Loucy (cell line): ENCODE data around the gene TC2N.

Source experiments
- H2AFZ ChIP-seq: fragments of 200-600 bp; sonication (generic); 2 replicates; pipeline ENCODE4 v1.6.0; 2016; ENCODE audit warnings: antibody characterized with exemption, mild to moderate bottlenecking, low read length, moderate library complexity
- H3F3A ChIP-seq: fragments of 200-600 bp; 2 replicates; pipeline ENCODE4 v1.6.0; 2016; ENCODE audit warnings: antibody characterized with exemption, low read depth, mild to moderate bottlenecking
- H3K27me3 ChIP-seq: fragments of 200-600 bp; sonication (generic); 2 replicates; pipeline ENCODE4 v1.6.1; 2014; ENCODE audit warnings: low read length, mild to moderate bottlenecking; ENCODE audit not compliant: insufficient read depth, poor library complexity, severe bottlenecking
- H3K36me3 ChIP-seq: fragments of 200-600 bp; sonication (generic); 2 replicates; pipeline ENCODE4 v1.6.1; 2016; ENCODE audit warnings: low read length; ENCODE audit not compliant: insufficient read depth
- H3K4me1 ChIP-seq: fragments of 200-600 bp; sonication (generic); 2 replicates; pipeline ENCODE4 v1.5.1; 2014; ENCODE audit warnings: low read length, mild to moderate bottlenecking; ENCODE audit not compliant: insufficient read depth, poor library complexity, severe bottlenecking
- H3K4me2 ChIP-seq: fragments of 200-600 bp; sonication (generic); 2 replicates; pipeline ENCODE4 v1.6.0; 2014; ENCODE audit warnings: antibody characterized with exemption, low read length, low read depth, mild to moderate bottlenecking; ENCODE audit not compliant: poor library complexity, severe bottlenecking
- H3K4me3 ChIP-seq: fragments of 200-600 bp; sonication (generic); 2 replicates; pipeline ENCODE4 v1.5.1; 2014; ENCODE audit warnings: low read length, mild to moderate bottlenecking, mixed read lengths; ENCODE audit not compliant: poor library complexity, severe bottlenecking
- H3K79me2 ChIP-seq: fragments of 200-600 bp; sonication (generic); 2 replicates; pipeline ENCODE4 v1.6.1; 2014; ENCODE audit warnings: low read length; ENCODE audit not compliant: insufficient read depth
- H3K9ac ChIP-seq: fragments of 200-600 bp; sonication (generic); 2 replicates; pipeline ENCODE4 v1.6.0; 2014; ENCODE audit warnings: mild to moderate bottlenecking, low read depth, low read length, moderate library complexity; ENCODE audit not compliant: poor library complexity, severe bottlenecking
- H3K9me2 ChIP-seq: fragments of 200-600 bp; sonication (generic); replicated peaks from 2 replicates; pipeline ENCODE4 v1.6.1; 2016; ENCODE audit warnings: low read depth, low read length, mixed read lengths
- H3K9me3 ChIP-seq: fragments of 200-600 bp; sonication (generic); 2 replicates; pipeline ENCODE4 v1.6.1; 2014; ENCODE audit warnings: mild to moderate bottlenecking, antibody characterized with exemption, low read length, low read depth; ENCODE audit not compliant: insufficient read depth
- H4K20me1 ChIP-seq: fragments of 200-600 bp; sonication (generic); 2 replicates; pipeline ENCODE4 v1.6.0; 2014; ENCODE audit warnings: antibody characterized with exemption, low read length, mild to moderate bottlenecking; ENCODE audit not compliant: insufficient read depth, poor library complexity, severe bottlenecking
- EZH2phosphoT487 ChIP-seq: fragments of 200-600 bp; IDR thresholded peaks from 2 replicates; pipeline ENCODE4 v1.6.1; 2018; ENCODE audit warnings: antibody characterized with exemption, mild to moderate bottlenecking, moderate library complexity, borderline replicate concordance
- TF ChIP-seq, protein P1 (sequence below): fragments of 200-600 bp; sonication (generic); conservative IDR thresholded peaks from 2 replicates; pipeline ENCODE4 v1.5.1; 2014; ENCODE audit warnings: mild to moderate bottlenecking, antibody characterized with exemption, low read length

TC2N gene

DNA sequence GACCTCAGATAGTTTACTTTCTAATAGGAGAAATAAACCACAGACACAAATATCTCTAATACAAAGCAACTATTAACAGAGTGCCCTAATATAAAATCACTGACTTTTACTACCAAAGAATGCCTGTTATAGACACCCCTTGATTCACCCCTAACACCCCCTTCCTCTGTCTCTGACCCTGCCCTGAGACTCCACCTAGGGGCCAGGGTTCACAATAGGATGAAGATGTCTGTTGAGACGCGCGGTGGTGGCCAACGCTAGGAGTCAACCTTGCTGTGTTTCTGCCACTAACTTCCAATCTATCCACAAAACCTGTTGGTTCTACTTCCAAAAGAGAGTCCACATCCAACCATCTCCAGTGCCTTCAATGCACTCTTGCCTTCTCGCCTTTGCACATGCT lies 10.9 kb upstream of the TC2N start:
- Histone ChIP-seq H4K20me1 (no peaks in the 10 kb centered on the region), H3K36me3 (no peaks in the 10 kb centered on the region), H3K4me3 (no peak overlapping the region), H3K4me1 (peaks cover 20% of the 10 kb centered on the region), H3K9me2 (no peaks in the 10 kb centered on the region), H3K9me3 (no peaks in the 10 kb centered on the region), H3F3A (no peaks in the 10 kb centered on the region), H2AFZ (no peak overlapping the region), H3K79me2 (no peaks in the 10 kb centered on the region), H3K27me3 (no peaks in the 10 kb centered on the region), H3K9ac (no peak overlapping the region), H3K4me2 (no peak overlapping the region)
- TF ChIP-seq EZH2phosphoT487, result no peak
- TF ChIP-seq, protein P1, sequence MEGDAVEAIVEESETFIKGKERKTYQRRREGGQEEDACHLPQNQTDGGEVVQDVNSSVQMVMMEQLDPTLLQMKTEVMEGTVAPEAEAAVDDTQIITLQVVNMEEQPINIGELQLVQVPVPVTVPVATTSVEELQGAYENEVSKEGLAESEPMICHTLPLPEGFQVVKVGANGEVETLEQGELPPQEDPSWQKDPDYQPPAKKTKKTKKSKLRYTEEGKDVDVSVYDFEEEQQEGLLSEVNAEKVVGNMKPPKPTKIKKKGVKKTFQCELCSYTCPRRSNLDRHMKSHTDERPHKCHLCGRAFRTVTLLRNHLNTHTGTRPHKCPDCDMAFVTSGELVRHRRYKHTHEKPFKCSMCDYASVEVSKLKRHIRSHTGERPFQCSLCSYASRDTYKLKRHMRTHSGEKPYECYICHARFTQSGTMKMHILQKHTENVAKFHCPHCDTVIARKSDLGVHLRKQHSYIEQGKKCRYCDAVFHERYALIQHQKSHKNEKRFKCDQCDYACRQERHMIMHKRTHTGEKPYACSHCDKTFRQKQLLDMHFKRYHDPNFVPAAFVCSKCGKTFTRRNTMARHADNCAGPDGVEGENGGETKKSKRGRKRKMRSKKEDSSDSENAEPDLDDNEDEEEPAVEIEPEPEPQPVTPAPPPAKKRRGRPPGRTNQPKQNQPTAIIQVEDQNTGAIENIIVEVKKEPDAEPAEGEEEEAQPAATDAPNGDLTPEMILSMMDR, result peak; percentile 45

DNA sequence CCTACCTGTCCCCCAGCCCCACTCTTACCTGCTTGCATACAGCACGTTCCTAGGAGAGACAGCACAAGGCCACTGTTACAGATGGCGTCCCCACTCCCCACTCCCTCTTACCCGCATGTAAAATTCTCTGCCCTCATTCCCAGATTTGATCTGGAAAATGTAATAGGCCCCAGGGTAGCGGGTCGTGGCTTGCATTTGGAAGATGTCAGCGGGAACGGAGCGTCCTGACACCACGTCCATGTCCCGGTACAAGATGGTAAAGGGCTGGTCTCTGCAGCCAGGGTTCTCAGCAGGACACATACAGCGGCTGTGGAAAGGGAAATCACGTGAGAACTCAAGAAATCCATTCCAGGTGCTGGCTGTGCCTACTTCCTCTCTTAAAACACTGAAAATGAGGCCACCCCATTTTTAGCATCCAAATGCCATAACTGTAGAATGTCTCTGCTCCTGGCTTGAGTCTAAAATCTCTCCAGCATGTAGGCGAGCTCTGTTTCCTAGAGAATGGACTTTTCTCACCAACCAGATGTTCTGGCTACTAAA lies 10.1 kb upstream of the TC2N start:
- H3K4me3 ChIP-seq, result no peak overlapping the region
- no peak overlapping the region for H3K4me2 ChIP-seq
- H3K27me3 ChIP-seq, result no peaks in the 10 kb centered on the region
- no peaks in the 10 kb centered on the region for H3K9me2 ChIP-seq
- no peak overlapping the region for H3K9ac ChIP-seq
- no peaks in the 10 kb centered on the region for H3K79me2 ChIP-seq
- H2AFZ ChIP-seq, result no peak overlapping the region
- H3F3A ChIP-seq, result no peaks in the 10 kb centered on the region
- H3K9me3 ChIP-seq, result no peaks in the 10 kb centered on the region
- no peaks in the 10 kb centered on the region for H3K36me3 ChIP-seq
- no peaks in the 10 kb centered on the region for H4K20me1 ChIP-seq
- TF ChIP-seq, protein P1, result no peak
- H3K4me1 ChIP-seq, result peaks cover 28% of the 10 kb centered on the region

DNA sequence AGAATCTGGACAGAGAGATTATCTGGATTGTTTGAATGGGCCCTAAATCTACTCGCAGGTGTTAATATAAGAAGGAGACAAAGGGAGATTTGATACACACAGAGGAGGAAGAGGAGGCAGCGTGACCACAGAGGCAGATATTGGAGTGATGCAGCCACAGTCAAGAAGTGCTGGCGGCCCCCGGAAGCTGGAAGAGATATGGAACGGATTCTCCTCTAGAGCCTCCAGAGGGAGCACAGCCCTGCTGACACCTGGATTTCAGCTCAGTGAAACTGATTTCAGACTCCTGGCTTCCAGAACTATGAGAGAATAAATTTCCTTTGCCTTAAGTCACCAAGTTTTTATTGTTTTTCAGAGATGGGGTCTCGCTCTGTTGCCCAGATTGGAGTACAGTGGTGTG lies 9.2 kb upstream of the TC2N start:
- H3K9ac ChIP-seq, result no peak overlapping the region
- TF ChIP-seq EZH2phosphoT487, result no peak
- TF ChIP-seq, protein P1, result no peak
- H3K9me2 ChIP-seq, result no peaks in the 10 kb centered on the region
- no peak overlapping the region for H2AFZ ChIP-seq
- no peak overlapping the region for H3K4me2 ChIP-seq
- H4K20me1 ChIP-seq, result no peaks in the 10 kb centered on the region
- H3K9me3 ChIP-seq, result no peaks in the 10 kb centered on the region
- H3K36me3 ChIP-seq, result no peaks in the 10 kb centered on the region
- no peaks in the 10 kb centered on the region for H3K27me3 ChIP-seq
- H3K4me1 ChIP-seq, result peaks cover 38% of the 10 kb centered on the region
- H3K79me2 ChIP-seq, result no peaks in the 10 kb centered on the region
- H3F3A ChIP-seq, result no peaks in the 10 kb centered on the region
- H3K4me3 ChIP-seq, result no peak overlapping the region
